ENCODE results near the gene CPNE2. TPM values are rescaled to one million over a fixed set of nuclear protein-coding genes. Genes with fewer than 3 reads are reported as not detected.
"Not testable (repeated sequence)": the region's sequence is repeated elsewhere in the genome, so short reads cannot be mapped to it uniquely, and the experiment has no call there.

The CPNE2 gene
- total RNA-seq, 1 donor from 2014 or later, result 8.3 TPM

GRCh38 chr16:57186872-57187854, 94.8 kb downstream of the CPNE2 start:
- Mint-ChIP-seq H3K36me3 (ENCODE audit: low read depth) (peaks cover 18% of the 10 kb centered on the region), H3K9me3 (no peaks in the 10 kb centered on the region), H3K27ac (peak overlapping the region; percentile 95), H3K27me3 (no peaks in the 10 kb centered on the region), H3K4me1 (peaks cover 57% of the 10 kb centered on the region), H3K4me3 (peak overlapping the region; percentile 92)
- CTCF ChIA-PET, result no interaction called here
- ATAC-seq (ENCODE audit: low read depth) (no peak), DNase-seq (peak; percentile 20)
- TF ChIP-seq CTCF (IDR thresholded peaks at IDR 0.05), result no peak
- intact Hi-C loops (cut with micrococcal nuclease), result loop anchor here (1.0 to 5.0 kb wide), 8 partner anchors 58 to 736 kb away; partner anchors contain the start of genes ARL2BP, CCDC102A, CIAPIN1 and COQ9
- POLR2A ChIA-PET, result interaction anchor here (1.0 to 3.1 kb wide), 3 partner anchors 12 to 58 kb away, joined by 3 to 21 read pairs (median 10); partner anchors contain the start of gene ARL2BP

GRCh38 chr16:57187902-57188710, 95.7 kb downstream of the CPNE2 start:
- Mint-ChIP-seq H3K36me3 (ENCODE audit: low read depth) (peaks cover 18% of the 10 kb centered on the region), H3K4me3 (peak overlapping the region; percentile 68), H3K27ac (peak overlapping the region; percentile 95), H3K4me1 (peaks cover 54% of the 10 kb centered on the region)
- H3K27me3 Mint-ChIP-seq; H3K9me3 Mint-ChIP-seq; CTCF ChIA-PET; DNase-seq; ATAC-seq (ENCODE audit: low read depth): not testable (repeated sequence)
- POLR2A ChIA-PET, result interaction anchor here (1.0 to 3.1 kb wide), 2 partner anchors 47 to 58 kb away, joined by 3 to 21 read pairs; partner anchors contain the start of gene ARL2BP
- intact Hi-C loops (cut with micrococcal nuclease), result loop anchor here (2.0 to 5.0 kb wide), 3 partner anchors 231 to 457 kb away; partner anchors contain the start of genes CCDC102A and NUP93

- TF ChIP-seq CTCF (IDR thresholded peaks at IDR 0.05), result no peak
- Mint-ChIP-seq H3K4me3 (no peak overlapping the region), H3K27ac (no peak overlapping the region), H3K9me3 (no peaks in the 10 kb centered on the region), H3K27me3 (no peaks in the 10 kb centered on the region), H3K36me3 (ENCODE audit: low read depth) (peaks cover 18% of the 10 kb centered on the region), H3K4me1 (peaks cover 53% of the 10 kb centered on the region)
- ChIA-PET CTCF (no interaction called here), POLR2A (interaction anchor here (0.7 kb wide), 1 partner anchor 276 kb away, joined by 7 read pairs; no protein-coding TSS in a partner anchor)
- DNase-seq, result no peak
- intact Hi-C loops (cut with micrococcal nuclease), result loop anchor here (5.0 kb wide), 1 partner anchor 349 kb away; the partner anchor contains the start of gene CCDC102A
- ATAC-seq (ENCODE audit: low read depth), result no peak
Measured at GRCh38 chr16:57188711-57189002, 96.3 kb downstream of the CPNE2 start.

- H3K27me3 Mint-ChIP-seq; CTCF ChIA-PET; DNase-seq; H3K9me3 Mint-ChIP-seq; H3K27ac Mint-ChIP-seq; ATAC-seq (ENCODE audit: low read depth); H3K4me3 Mint-ChIP-seq: not testable (repeated sequence)
- Mint-ChIP-seq H3K4me1 (peaks cover 45% of the 10 kb centered on the region), H3K36me3 (ENCODE audit: low read depth) (peaks cover 18% of the 10 kb centered on the region)
- POLR2A ChIA-PET, result interaction anchor here (0.7 kb wide), 1 partner anchor 277 kb away, joined by 7 read pairs; no protein-coding TSS in a partner anchor
- intact Hi-C loops (cut with micrococcal nuclease), result loop anchor here (5.0 kb wide), 1 partner anchor 348 kb away; the partner anchor contains the start of gene CCDC102A
Measured at GRCh38 chr16:57189527-57189926, 97.1 kb downstream of the CPNE2 start.

- DNase-seq (no peak), ATAC-seq (ENCODE audit: low read depth) (no peak)
- TF ChIP-seq CTCF (IDR thresholded peaks at IDR 0.05), result no peak
- ChIA-PET POLR2A (no interaction called here), CTCF (no interaction called here)
- intact Hi-C loops (cut with micrococcal nuclease), result no loop called here
- Mint-ChIP-seq H3K9me3 (no peaks in the 10 kb centered on the region), H3K4me1 (peaks cover 39% of the 10 kb centered on the region), H3K4me3 (no peak overlapping the region), H3K27me3 (no peaks in the 10 kb centered on the region), H3K36me3 (ENCODE audit: low read depth) (peaks cover 20% of the 10 kb centered on the region), H3K27ac (no peak overlapping the region)
Measured at GRCh38 chr16:57190136-57190535, 97.8 kb downstream of the CPNE2 start.
